GM21737 (cell line): ENCODE measurements around the gene SHLD2.
"Not testable (repeated sequence)": the region's sequence is repeated elsewhere in the genome, so short reads cannot be mapped to it uniquely, and the experiment has no call there.

Experiments used
- ATAC-seq: cut with Tn5 transposase; IDR thresholded peaks from one replicate; pipeline ENCODE4 v1.9.1; 2021; ENCODE audit warnings: mild to moderate bottlenecking, moderate library complexity; ENCODE audit not compliant: unreplicated experiment

SHLD2 gene, protein sequence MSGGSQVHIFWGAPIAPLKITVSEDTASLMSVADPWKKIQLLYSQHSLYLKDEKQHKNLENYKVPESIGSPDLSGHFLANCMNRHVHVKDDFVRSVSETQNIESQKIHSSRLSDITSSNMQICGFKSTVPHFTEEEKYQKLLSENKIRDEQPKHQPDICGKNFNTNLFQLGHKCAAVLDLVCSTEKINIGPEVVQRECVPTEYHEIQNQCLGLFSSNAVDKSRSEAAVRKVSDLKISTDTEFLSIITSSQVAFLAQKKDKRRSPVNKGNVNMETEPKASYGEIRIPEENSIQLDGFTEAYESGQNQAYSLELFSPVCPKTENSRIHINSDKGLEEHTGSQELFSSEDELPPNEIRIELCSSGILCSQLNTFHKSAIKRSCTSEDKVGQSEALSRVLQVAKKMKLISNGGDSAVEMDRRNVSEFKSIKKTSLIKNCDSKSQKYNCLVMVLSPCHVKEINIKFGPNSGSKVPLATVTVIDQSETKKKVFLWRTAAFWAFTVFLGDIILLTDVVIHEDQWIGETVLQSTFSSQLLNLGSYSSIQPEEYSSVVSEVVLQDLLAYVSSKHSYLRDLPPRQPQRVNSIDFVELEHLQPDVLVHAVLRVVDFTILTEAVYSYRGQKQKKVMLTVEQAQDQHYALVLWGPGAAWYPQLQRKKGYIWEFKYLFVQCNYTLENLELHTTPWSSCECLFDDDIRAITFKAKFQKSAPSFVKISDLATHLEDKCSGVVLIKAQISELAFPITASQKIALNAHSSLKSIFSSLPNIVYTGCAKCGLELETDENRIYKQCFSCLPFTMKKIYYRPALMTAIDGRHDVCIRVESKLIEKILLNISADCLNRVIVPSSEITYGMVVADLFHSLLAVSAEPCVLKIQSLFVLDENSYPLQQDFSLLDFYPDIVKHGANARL

DNA sequence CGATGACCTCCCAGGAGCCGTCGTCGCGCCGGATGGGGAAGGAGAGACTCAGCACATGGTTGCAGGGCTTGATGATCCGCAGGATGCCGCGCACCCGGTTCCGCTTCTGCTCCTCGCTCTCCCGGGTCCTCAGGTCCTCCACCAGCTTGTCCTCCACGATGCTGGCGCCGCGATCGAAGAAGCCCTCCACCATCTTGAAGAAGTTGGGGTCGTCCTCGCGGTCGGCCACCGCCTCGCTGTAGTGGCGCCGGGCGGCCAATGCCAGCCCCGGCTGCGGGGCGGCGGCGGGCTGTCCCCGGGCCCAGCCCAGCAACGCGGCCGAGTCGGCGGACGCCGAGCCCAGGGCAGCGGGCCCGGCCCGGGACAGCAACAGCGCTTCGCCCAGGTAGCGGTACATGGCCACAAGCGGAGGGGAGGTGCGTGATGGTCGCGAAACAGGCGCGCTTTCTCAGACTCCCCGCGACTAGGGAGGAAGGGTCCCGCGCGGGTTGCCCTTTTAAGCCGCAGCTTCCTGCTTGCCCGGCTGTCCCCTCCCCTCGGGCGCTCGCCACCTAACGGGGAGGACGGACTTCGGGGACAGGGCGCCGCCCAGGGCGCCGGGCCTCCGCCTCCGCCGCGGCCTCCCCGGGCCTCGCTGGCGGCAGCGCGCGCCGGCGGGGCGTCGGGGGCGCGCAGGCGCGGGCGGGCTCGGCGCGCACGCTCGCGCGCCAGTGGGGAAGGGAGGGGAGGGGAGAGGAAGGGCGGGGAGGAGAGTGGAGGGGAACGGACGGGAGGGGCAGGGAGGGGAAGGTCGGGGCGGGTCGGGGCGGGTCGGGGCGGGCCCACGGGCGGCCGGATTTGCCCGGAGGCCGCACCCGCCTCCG is at the start of gene SHLD2, which contains the start of gene GLUD1:
TSS of gene SHLD2 (plus strand) at position 834 of the 863 bp plus-strand sequence. CDS start 56,149 bp downstream, outside the sequence.
TSS of gene GLUD1 (minus strand) at position 471 of the 863 bp plus-strand sequence. CDS start at position 397, 74 bp downstream.
- peak; percentile 67 for ATAC-seq

DNA sequence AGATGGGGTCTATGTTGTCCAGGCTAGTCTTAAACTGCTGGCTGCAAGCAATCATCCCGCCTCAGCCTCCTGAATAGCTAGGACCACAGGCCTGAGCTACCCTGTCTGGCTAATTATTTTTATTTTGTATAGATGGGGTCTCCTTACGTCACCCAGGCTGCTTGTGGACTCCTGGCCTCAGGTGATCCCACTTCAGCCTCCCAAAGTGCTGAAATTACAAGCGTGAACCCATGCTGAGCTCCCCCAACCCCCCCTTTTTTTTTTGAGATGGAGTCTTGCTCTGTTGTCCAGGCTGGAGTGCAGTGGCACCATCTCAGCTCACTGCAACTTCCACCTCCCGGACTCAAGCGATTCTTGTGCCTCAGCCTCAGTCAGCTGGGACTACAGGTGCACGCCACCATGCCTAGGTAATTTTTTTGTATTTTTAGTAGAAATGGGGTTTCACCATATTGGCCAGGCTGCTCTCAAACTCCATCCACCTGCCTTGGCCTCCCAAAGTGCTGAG is 49.5 kb upstream of the SHLD2 start:
- no peak for ATAC-seq

DNA sequence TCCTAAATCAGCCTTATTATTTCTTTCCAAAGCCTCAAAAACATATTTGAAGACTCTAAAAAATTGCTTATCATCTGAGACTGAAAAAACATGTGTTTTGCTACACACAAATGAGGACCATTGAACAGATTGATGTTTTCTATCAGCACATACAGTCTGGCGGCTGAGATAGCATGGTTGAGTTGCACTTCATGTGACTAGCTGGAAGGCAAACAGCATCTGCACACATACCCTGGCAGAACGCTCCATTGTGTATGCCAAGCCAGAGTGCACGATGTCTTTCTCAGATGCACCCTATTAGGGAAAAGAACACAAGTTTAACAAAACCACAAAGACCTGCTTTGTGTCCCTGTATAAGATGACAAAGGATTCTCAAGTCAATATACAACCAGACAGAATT is 41.9 kb upstream of the SHLD2 start:
- ATAC-seq, result no peak

DNA sequence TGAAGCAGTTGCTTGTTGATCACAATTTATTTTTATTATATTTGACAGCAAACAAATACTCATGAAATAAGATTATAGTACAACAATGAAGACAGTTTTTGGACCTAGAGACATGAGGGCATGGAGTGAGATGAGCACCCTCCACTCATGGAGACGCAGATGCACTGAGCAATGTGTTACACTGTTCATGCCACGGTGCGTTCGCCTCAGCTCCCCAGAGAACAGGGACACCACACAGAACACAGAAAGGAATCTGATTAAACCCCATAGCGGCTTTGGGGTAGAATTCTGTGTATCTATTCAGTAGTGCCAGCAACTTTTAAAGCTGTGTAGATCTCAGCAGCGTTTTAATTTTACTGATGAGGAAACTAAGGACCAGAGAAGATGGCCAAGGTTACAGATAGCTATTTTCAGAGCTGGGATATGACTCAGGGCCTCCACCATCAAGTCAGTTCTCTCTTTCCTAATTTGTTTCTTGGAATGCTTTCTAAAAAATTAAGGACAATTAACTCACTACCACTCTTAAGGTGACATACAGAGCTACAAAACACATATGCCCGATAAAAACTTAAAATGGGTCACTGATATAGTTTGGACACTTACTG is 41.3 kb upstream of the SHLD2 start:
- no peak for ATAC-seq

DNA sequence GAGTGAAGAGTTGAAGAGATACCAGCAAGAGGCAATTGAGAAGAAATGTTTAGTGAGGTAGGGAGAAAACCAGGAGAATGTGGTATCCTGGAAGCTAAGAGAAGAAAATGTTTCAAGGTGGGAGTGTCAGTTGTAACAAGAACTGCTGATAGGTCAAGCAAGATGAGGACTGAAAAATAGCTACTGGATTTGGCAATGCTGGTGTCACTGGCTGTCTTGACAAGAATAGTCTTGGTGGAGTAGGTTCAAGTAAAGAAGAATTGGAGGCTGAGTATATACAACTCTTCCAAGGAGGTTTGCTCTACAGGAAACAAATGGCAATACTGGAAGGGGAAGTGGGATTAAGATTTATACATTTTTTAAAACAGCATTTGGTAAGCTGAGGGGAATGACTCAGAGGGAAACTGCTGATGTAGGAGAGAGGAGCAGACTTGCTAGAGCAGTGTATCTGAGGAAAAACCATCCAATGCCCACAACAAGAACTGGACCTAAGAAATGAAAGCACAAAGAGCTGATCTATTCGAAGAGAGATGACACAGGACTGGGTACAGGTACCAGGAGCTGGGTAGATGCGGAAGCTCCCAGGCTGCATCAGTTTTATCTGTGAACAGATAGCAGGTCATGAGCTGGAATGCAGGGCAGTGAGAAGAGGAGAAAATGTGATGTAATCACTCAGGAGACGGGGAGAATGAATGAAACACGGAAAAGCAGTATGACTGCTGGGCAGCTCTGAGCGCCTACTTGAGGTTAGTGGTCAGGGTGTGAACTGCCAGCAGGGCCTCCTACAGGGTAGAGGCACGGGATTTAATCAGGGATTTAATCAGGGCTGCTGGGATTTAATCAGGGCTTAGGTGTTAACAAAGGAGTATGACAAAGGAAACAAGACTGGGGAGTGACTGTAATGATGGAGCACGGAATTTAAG is 40.4 kb upstream of the SHLD2 start:
- no peak for ATAC-seq

DNA sequence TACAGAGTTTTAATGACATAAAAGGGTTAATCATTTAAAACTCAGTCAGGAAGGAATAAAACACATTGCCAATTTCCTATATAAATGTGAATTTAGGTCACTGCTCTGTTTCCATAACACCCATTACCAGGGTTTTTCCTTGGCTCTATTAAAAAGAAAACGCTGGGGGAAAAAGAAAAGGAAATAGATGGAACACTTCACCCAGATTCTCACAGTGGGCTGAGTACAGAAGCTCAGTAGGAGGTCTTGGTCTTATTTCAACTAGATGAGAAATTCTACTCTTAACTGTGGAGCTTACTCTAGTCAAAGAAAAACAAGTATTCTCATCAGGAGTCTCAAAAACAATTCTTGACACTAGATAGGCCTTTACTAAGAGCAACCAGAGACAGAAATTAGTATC is 36.8 kb upstream of the SHLD2 start:
- no peak for ATAC-seq

DNA sequence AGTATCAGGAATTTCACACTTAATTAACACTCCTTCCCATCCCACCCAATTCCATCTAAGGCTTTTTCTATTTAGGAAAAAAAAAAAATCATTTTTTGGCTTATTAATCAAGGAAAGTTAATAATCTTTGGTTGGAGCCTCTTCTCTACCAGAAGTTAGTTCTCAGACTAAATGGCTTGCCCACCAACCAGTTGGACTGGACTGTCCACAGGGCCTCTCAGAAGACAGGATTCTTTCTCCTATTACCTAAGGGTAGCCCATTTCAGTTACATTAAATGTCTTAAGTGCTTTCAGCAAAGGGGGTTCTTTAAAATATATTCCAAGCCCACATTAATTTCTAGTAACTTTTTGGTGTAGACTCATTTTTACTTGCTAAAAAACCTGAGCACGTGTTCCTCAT is 35.6 kb upstream of the SHLD2 start:
- ATAC-seq, result no peak

DNA sequence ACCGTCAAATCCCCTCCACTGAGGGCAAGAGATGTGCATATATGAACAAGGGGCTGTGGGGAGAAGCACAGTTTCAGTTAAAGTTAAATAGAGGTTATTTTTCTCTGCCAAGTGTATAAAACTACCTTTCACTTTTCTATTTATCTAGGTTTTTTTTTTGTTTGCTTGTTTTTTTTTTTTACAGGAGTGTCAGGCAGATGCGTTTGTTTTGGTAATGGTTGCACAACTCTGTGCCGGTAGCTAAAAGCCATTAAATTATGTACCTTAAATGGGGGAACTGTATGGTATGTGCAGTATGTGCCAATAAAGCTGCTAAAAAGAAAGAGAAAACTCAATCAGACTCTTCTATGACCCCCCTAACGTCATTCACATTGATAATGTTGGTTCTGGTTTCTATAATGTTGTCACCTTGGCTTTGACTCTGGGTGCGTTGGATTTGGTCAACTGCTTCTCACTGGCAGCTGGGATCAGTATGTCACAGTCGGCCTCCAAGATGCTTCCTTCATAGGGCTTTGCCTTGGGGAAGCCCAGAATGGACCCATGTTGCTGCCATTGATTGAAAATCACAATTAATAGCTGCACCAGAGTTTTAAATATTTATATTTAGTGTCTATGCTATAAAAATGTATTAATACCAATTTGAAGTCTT is 34.6 kb upstream of the SHLD2 start:
- no peak for ATAC-seq

DNA sequence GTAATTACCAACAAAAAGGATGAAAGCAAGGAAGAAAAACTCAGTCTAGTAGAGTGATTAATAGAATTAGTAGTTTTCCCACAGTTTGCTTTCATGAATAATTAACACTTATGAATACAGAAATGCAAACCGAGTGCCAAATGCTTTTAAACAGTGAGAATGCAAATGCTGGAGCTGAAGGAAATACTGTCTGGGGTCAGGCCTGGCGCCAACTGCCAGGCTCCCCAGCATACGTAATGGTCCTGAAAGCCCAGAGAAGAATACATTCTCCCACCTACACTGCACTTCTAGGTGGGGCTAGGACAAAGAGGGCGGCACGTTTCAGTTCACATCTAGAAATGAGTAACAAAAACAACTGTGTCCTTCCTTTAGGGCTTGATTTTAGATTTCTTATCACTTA is 30.4 kb upstream of the SHLD2 start:
- no peak for ATAC-seq

DNA sequence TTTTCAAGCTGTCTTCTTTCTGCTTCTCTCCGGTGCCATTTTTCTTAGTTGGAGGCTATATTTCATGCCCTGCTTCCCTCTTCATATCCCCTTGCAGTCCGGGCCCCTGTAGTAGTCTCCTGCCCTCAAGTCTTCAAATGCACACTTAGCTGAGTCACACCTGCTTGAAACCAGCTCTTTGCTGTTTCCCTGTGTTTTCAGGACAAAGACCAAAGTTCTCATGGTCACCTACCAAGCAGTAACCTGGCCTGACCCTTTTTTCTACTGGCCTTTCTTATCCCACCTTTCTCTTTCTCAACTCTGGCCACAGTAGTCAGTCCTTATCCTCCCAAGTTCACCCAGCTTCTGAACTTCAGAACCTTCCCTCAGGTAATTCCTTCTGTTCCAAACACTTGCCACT is 28.8 kb upstream of the SHLD2 start:
- no peak for ATAC-seq

DNA sequence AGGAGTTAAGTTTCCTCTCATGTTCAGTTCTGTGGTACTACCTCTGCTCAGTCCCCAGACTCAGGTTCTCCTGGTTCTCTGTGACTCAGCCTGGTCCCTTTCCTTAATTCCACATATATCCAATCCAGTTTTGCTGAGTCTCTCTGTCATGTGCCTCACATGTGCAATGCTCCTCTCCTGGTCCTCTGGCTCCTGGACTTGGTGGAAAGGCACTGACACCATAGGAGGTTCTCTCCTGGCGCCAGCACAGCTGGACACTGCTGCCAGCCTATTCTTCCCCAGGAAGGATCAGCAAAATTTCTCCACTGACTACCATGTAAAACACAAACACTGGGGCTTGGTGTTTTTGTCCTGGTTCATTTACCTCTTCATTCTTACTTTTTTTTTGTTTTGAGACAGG is 28.1 kb upstream of the SHLD2 start:
- no peak for ATAC-seq

DNA sequence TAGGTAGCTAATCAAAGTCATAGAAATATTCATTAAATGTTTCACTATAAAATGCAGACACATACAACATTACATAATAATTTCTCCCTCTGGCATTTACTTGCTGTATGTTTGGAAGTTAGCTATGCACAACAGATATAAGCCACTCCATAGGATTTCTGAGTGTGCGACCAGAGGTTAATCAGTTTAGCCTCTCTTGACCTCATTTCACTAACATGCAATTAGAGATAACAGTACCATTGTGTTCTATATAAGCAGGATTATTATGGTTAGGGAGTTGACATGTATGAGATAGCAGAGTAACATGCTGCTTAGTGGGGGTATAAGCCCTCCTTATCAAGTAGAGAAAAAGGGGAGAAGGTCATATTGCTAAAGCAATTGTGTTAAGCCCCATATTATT is 26.7 kb upstream of the SHLD2 start:
- no peak for ATAC-seq

DNA sequence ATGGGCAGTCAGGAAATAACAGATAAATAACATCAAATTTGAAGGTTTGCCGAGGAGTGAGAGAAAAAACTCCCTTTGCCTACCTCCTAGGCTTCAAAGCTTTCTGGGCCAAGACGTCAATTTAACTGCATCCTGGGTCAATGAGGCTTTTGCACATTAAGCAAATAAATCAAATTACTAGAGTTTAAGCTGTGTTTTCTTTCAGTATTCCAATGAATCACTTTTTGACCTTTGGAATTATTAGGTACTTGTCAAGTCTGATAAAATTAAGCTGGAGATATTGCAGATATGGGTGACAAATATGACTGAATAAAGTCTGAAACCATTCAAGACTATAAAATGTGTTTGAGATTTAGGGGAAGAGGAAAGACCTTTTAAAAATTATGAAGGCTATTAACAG is 22.6 kb upstream of the SHLD2 start:
- ATAC-seq, result no peak

DNA sequence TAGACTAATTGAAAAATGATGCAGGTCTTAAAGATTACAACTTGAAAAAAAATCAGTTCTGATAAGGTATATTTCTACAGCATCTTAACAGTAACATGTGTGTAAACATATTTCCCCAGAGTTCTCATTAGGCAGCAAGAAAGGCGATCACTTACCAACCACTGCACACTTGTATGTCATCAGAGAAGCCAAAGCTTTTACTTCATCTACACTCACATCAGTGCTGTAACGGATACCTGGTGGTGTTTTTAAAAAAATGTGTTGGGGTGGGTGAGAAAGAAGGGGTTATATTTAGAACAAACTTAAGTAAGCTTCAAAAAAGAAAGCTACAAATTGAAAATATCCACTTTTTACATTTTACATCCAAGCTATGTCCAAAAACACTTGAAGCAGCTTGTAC is 18.6 kb upstream of the SHLD2 start:
- not testable (repeated sequence) for ATAC-seq

DNA sequence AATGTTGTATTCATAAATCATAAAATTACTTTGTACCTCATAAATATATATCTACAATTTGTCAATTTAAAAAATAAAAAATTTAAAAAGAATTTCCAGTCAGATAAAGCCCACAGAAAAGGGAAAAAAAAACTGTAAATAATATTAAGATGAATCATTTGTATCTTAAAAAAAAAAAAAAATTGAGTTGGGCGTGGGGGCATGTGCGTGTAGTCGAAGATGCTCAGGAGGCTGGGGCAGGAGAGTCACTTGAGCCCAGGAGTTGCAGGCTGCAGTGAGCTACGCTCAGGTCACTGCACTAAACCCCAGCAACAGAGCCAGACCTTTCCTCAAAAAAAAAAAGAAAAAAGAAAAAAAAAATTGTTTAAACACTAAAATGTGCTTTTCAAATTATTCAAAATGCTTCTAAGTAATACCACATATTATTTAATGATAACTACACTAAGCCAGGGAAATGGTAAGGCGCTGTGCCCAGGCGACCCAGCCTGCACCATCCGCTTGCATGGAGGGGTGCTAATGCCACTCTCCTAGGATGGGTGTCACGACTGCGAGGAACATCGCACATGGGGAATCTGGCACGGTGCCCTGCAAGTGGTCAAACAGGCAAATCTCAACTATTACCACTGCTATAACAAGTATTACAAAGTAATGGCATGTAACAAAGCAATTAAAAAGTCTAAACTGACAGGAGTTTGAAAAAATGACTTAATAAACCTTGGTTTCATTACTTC is 15.7 kb upstream of the SHLD2 start:
- no peak for ATAC-seq

DNA sequence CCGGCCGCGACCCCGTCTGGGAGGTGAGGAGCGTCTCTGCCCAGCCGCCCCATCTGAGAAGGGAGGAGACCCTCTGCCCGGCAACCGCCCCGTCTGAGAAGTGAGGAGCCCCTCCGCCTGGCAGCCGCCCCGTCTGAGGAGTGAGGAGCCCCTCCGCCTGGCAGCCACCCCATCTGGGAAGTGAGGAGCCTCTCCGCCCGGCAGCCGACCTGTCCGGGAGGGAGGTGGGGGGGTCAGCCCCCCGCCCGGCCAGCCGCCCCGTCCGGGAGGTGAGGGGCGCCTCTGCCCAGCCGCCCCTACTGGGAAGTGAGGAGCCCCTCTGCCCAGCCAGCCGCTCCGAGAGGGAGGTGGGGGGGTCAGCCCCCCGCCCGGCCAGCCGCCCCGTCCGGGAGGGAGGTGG is 14.4 kb upstream of the SHLD2 start:
- not testable (repeated sequence) for ATAC-seq

DNA sequence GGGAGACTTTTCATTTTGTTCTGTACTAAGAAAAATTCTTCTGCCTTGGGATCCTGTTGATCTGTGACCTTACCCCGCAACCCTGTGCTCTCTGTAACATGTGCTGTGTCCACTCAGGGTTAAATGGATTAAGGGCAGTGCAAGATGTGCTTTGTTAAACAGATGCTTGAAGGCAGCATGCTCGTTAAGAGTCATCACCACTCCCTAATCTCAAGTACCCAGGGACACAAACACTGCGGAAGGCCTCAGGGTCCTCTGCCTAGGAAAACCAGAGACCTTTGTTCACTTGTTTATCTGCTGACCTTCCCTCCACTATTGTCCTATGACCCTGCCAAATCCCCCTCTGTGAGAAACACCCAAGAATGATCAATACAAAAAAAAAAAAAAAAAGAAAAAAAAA is 13.4 kb upstream of the SHLD2 start:
- not testable (repeated sequence) for ATAC-seq

DNA sequence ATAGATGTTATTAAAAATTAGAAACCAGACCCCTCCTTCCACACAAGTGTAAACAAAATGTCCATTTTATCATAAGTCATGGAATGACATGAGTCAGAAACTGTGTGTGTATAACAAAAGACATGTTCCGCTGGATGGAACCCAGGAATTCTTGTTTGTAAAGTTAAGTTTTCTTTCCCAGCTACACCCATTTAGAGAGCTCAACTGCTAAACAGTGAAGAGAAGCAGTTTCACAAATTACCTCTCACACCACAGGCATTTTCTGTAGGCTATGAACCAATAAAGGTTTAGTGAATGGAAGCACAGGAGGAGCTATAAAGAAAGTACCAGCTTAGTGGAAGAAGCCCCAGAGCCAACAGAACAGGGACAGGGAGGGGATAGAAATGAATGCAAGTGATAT is 12.8 kb upstream of the SHLD2 start:
- not testable (repeated sequence) for ATAC-seq
